ENCODE data around the gene N4BP3.
"Not testable (repeated sequence)": the region's sequence is repeated elsewhere in the genome, so short reads cannot be mapped to it uniquely, and the experiment has no call there.

The N4BP3 gene

DNA sequence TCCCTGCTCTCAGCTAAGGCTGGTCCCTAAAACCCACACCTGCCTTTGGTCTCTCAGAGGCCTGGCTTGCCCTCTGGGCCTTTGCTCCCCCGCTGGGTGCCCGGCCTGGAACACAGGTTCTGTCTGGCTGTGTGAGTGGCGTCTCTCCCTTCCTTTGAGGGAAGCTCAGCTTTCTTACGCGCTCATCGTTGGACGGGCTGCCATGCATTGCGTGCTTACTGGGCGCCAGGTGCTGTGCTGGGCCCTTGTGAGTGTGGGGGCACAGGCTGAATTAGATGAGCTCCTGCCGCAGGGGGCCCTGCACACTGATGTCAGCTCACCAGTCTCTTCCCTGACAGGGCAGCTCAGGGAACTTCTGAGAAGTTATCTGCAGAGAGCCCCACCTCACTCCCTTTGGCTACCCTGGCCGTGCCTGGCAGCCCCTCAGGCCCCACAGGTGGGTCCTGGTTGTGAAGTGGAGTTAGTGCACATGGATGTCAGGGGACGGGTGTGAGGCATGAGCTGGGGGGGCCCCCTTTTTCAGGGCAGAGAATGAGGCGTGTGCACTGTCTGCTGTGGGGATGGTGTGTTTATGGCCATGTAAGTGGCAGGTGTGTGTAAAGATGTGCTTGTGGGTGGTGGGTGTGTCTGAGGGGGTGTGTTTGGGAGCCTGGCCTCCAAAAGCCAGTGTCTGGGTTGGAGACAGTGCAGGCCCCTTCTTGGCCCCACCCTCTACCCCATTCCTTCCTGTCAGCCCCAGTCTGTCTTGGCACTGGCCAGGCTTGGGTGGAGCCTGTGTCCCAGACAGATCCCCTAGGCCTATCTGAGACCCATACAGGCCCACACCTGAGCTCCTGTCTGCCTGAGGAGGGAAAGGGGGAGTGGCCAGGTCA is 10.0 kb downstream of the N4BP3 start:
- no peak for DNase-seq

DNA sequence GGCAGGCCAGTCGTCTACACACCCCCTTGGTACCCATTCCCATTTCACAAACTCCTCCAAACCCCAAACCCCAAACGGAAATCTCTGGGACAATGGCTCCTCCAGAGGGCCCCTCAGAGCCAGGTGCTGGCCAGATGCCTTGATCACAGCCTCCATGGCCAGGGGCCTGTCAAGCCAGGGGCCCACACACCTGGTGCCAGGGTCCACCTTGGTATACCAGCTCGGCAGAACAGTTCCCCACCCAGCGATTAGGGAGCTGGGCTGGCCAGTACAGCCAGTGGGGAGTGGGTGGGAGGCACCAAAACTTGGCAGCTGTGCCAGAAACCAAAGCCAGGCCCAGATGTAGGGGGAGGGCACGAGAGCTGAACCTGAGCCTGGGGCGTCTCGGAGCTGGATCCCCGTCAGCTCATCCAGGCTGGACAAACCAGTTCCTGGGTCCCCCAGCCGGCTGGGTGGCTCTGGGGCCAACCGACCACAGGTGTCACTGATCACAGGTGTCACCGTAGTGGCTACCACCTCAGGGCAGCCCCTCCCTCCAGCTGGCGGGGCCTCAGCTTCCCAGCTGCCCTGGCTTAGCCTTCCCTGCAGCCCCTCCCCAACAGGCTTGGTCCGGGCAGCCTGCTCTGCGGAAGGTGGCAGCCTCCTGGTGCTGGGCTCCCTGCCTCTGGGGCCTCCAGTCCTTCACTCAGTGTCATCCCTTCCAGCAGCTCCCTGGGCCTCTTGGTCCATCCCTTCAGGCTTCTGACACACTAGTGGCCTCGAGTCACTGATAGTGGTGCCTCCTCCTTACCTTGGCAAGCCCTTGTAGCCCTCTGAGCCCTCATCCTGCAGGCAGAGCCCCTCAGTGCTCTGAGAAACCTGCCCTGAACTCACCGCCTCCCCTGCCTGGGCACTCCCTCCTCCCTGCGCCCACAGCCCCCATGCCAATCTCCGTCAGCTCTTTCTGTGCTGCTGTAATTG is 10.9 kb downstream of the N4BP3 start:
- DNase-seq, result no peak

DNA sequence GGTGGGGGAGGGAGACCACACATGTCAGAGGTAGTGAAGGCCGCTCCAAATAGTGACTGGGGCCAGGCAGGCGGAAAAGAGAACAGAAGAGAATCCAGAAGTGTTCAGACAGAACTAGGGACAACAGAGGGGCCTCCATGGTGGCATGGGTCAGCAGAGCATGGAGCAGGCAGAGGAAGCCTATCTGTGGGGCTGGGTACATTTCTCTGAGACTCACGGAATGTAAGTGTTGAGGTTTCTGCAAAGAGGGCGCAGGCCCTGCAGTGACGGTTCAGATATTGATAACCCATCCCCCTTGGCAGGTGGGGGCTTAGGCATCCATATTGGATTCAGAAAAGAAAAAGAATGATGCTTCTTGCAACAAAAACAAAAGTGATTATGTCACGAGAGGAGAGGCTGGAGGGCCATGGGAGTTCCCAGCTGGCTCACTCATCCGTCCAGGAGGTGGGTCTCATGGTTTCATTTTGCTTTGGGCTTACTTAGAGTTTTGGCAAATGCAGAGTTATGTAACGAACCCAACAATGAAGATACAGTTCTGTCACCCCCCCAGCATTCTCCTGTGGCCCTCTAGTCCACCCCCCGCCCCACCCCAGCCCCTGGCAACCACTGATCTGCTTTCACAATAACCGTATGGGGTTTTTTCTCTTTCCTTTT is 12.0 kb downstream of the N4BP3 start:
- DNase-seq, result no peak

DNA sequence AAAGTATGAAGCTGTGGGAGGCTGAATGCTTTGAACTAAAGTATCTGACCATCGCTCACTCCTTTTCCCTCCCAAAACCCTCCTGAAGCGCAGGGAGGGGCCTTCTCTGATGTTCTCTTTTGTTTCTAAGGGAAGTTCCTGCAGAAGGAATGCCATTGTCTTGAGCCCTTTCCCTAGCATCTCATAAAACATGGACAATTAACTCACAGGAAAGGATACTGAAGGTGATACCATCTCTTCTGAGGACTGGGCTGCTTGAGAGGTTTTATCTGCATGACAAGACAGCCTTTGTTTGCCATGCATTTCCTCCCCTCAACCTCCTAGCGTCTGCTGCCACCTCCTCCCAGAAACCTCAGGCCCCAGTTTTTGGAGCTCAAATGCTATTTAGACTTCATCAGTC is 13.2 kb downstream of the N4BP3 start:
- no peak for DNase-seq

DNA sequence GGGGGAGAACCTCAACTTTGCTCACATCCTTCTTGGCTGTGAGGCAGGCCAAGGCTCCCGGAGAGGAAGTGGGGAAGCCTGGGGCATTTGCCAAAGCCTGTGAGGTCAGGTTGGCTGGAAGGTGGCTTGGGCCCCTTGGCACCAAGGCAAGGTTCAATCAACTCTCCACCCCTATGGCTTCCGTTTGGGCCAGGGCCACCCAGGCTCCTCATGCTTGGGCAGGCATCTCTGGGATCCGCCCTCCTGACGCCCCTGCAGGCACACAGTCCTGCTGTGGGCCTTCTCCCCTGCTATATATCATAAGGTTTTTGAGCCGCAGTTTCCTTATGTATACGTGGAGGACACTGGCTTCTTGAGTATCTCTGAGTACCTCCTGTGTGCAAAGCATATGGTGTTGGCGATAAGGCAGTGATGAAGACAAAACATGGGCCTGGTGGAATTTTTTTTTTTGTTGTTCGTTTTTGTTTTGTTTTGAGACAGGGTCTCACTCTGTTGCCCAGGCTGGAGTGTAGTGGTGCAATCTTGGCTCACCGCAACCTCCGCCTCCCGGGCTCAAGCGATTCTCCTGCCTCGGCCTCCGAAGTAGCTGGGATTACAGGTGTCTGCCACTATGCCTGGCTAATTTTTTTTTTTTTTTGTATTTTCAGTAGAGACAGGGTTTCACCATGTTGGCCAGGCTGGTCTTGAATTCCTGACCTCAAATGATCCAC is 14.1 kb downstream of the N4BP3 start:
- not testable (repeated sequence) for DNase-seq

DNA sequence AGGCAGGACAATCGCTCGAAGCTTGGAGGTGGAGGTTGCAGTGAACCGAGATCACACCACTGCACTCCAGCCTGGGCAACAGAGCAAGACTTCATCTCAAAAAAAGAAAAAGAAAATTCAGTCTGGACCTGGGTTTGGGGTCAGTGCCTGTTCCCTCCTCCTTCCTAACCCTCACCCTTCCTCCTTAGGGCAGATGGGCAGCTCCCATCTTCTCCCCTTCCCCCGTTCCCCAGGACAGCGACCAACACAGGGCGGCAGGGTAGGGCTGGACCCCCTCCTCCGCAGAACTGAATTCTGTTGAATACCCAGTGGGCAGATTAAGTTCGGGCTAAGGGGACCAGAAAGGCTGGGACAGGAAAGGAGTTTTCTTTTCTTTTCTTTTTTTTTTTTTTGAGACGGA is 16.0 kb downstream of the N4BP3 start:
- no peak for DNase-seq

DNA sequence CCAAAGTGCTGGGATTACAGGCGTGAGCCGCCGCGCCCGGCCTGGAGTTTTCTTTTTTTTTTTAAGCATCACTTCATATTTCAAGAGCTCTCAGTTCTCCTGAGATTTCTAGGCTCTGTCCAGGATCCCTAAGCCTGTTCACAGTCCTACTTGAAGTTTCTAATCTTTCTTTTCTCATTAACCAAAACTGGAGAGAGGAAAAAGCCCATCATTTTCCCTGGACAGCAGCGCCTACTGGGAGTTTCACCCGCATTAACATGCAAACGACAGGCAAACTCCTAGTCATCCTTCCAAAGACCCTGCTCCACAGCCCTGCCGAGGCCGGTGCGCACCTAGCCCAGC is 16.9 kb downstream of the N4BP3 start:
- not testable (repeated sequence) for DNase-seq

DNA sequence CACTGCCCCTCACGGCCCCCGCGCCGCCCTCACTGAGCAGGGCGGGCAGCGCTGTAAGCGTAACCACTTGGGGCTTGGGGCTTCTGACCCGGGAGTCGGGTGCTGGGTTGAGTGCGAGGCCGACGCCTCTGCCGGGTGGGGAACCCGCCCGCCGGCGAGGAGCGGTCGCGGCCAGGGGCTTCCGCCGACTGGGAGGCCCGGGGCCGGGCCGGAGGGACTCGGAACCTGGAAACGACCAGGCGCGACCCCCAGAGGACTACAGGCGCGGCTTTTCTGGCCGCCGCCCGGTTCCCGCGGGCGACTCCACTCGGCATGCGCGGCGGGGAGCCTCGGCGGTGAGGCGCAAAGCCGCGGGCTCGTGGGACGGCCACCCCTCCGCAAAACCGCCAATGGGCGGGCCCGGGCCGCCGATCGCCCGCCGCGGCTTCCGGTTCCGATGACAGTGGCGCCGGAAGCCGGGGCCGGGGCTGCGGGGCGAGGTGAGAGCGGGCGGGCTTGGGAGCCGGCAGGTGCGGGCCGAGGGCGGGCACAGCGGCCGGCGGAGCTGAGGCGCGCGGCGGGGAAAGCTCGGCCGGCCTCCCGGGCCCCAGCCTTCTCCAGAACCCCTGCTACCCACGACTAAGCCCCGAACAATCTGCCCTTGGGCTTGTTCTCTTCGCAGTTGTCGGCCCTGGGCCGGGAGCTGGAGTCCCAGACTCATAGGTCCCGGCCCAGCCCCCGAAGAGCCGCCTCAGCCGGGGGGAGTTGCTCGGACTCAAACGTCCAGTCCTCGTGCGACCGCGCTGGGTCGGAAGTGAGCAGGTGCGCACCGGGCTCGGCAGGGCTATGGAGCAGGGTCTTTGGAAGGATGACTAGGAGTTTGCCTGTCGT is 17.5 kb downstream of the N4BP3 start, which contains the start of gene RMND5B:
RMND5B (plus strand) TSS at position 439 of the 870 bp plus-strand sequence. CDS start 7,106 bp downstream, outside the sequence.
- peak; percentile 84 for DNase-seq

DNA sequence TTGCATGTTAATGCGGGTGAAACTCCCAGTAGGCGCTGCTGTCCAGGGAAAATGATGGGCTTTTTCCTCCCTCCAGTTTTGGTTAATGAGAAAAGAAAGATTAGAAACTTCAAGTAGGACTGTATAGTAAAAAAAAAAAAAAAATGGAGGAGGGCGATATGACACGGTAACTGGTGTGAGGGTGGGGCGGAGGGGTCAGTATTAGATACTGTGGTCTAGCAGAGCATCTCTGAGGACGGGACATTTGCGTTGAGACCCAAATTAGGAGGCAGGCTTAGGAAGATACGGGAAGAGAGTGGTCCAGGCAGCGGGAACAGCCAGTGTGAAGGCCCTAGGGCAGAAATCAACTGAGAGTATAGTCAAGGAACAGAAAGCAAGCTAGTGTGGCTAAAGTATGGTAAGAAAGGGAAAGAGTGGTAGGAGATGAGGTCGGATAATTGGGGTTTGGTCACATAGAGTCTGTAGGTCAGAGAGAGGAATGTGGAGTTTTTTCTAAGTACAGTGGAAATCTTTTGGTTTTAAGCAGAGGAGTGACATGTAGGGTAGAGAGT is 18.2 kb downstream of the N4BP3 start:
- no peak for DNase-seq

DNA sequence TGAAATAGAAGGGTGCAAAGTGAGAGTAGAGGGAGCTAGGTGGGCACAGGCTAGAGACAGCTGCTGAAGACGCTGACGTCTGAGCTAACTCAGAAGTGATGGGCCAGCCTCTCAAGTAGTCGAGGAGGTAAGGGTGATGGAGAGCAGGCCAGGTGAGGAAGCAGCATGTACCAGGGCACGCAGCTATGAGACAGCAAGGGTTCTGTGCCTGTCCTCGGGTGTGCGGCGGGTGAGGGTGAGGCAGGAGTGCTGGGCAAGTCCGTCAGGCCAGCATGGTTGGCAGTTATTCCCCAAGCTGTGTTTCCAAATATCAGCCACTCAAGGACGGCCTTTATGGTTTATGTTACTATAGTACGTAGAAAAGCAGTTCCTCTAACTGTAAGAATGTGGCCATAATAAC is 23.7 kb downstream of the N4BP3 start:
- DNase-seq, result no peak

DNA sequence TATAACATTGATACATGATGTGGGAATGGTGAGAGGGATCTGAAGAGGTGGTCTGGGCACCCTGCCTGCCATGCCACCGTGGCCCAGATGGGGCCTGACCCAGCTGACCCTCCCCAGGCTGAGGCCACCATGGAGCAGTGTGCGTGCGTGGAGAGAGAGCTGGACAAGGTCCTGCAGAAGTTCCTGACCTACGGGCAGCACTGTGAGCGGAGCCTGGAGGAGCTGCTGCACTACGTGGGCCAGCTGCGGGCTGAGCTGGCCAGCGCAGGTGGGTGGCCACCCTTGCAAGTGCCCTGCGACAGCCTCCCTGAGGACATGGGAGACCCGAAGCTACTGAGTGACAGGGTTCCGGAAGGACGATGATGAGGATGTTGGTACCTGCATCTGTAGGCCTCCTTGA is 24.7 kb downstream of the N4BP3 start:
- DNase-seq, result no peak

DNA sequence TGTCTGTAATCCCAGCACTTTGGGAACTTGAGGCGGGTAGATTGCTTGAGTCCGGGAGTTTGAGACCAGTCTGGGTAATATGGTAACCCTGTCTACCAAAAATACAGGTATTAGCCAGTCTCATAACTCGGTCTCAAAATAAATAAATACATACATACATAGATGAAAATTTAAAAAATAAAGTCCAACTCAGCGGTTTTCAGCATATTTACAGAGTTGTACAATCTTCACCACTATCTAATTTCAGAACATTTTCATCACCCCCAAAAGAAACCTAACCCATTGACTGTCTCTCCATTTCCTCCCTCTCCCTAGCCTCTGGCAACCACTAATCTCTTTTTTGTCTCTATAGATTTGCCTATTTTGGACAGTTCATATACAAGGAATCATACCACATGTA is 28.2 kb downstream of the N4BP3 start:
- DNase-seq, result no peak

DNA sequence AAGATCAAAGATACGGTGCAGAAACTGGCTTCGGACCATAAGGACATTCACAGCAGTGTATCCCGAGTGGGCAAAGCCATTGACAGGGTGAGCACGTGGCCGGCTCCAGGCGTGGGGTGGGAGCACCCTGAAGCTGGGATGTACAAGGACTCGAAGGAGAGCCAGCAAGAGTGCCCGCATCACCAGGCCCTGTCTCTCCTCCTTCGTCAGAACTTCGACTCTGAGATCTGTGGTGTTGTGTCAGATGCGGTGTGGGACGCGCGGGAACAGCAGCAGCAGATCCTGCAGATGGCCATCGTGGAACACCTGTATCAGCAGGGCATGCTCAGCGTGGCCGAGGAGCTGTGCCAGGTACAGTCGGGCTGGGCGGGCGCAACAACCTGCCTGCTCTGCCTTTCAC is 29.3 kb downstream of the N4BP3 start:
- DNase-seq, result no peak

DNA sequence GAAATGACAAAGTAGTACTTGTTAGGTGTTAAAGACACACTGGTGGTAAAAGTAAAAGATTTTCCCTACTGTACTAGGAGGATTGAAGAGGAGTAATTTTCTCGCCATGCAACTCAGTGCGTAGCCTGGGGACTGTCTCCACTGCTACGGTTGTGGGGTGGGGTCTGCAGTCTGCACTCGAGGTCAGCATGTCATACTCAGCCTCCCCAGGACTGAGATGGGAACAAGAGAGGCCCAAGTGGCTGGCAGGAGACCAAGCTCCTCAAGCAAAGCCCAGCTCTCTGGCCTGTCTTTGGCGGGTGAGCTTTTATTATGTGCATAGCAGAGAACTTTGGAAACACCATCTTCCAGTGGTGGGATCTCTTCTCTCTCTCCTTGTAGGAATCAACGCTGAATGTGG is 29.9 kb downstream of the N4BP3 start:
- no peak for DNase-seq

DNA sequence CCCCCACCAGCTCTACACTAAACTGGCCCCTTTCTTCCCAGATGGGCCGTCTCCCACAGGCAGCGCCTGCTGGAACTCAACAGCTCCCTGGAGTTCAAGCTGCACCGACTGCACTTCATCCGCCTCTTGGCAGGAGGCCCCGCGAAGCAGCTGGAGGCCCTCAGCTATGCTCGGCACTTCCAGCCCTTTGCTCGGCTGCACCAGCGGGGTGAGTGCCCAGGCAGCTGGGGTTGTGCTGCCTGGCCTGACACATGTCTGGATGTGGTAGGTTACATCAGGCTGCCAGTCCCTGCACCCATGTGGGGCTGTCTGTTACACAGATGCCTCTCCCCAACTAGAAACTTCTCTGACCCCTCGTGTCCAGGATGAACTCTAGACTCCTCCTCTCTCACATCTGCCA is 30.6 kb downstream of the N4BP3 start:
- DNase-seq, result no peak

DNA sequence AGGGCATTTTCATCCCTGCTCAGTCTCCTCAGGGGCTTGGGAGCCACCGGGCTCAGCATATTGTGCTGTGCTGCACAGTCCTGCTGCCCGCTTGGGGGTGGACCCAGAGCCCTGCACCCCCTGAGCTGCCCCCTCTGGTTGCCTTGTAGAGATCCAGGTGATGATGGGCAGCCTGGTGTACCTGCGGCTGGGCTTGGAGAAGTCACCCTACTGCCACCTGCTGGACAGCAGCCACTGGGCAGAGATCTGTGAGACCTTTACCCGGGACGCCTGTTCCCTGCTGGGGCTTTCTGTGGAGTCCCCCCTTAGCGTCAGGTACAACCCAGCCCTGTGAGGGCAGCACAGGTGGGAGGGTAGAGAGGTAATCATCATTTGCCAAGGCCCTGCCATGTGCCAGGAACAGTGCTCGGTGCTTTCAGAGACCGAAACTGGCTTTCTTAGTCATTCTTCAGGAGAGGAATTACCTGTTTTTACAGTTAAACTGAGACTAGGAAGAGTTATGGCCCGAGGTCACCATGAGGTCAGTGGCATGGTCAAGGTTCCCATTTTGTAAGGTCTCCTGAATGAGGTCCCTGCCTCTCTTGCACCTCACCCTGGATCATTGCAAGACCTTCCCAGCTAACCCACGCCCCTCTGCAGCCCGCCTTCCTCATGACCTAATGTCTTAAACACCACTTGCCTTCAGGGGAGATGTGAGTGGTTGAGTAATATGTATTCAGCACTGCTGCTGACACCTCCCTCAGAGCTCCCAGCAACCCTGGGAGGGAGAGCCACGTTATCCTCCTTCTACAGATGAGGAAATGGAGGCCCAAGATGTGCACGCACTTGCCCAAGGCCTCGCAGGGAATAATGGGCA is 32.9 kb downstream of the N4BP3 start:
- peak; percentile 78 for DNase-seq

DNA sequence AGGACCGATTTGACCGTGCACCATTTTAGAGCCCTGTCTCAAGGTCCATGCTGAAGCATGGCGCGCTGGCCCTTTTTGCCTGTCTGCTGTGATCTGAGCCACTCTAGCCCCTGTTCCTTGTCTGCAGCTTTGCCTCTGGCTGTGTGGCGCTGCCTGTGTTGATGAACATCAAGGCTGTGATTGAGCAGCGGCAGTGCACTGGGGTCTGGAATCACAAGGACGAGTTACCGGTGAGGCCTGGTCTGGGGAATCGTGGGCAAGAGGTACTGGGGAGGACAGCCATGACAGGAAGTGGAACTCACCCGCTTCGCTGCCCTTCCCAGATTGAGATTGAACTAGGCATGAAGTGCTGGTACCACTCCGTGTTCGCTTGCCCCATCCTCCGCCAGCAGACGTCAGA is 34.1 kb downstream of the N4BP3 start:
- no peak for DNase-seq

DNA sequence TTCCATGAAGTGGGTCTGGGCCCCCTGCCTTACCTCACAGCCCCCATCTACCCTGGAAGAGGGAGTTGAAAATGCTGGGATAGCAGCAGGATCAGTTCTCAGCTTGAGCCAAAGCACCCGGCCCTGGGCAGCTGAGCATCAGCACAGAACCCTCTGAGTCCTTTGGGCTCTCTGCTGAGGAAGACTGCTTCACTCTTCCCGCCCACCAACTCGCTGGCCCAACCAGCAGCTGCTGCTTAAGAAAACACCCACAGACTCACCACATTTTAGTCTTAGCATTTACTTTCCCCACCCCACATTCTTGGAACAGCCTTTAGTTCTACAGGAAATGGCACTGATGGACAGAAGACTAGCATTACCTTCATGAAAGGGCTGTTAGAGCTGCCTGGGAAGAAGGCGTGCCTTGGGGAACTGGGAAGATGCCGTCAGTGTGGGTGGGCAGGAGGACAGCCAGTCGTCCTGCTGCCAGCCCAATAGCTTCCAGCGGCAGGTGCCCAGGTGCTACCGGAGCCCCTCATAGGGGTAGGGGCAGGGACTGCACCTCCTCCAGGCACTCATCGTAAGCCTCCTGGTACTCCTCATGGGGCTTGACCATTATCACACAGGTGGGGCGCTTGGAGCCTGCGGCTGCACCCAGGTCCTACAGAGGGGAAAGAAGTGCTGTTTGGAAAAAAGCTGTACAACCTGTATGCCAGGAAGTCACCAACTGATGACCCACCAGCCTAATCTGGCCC is 36.0 kb downstream of the N4BP3 start:
- DNase-seq, result no peak

DNA sequence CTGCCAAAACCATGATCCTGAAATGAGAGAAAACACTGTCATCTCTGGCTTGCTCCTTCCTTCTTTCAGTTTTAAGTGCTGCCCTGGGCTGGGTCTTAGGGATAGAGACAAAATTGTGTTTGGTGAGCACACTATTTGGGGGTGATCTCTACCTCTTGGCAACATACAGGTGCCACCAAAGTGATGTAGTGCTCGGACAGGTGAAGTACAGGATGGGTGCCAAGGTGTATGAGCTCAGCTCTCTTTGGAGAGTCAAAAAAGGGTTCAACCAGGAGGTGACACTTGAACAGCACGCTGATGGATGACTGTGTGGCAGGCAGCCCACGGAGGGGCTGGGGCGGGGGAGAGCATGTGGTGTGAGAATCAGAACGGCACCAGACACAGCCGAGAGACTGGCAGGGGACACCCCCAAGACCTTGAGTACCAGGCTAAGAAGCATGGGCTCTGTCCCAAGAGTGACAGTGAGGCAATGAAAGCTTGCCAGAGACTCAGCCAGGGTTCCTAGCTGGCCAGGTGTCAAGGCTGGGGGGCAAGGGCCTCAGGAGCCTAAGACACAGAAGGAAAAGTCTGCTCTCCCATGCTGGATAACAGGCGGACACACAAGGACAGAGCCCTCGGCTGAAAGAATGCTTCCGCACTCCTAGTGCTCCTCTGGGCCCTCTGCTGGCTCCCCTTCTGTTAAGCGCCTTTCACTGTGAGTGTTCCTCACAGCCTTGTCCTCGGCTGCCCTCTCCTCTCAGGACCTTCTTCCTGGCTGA is 37.8 kb downstream of the N4BP3 start:
- DNase-seq, result no peak

All from CD4-positive, alpha-beta T cell treated with Interleukin-4 for 1 hour (primary cell).